GM21825 (cell line): ENCODE results near the gene ZNF473.

ENCODE experiments used
- ATAC-seq: cut with Tn5 transposase; IDR thresholded peaks from one replicate; pipeline ENCODE4 v1.9.1; 2021; ENCODE audit warnings: mild to moderate bottlenecking, moderate library complexity; ENCODE audit not compliant: unreplicated experiment

Gene ZNF473

GRCh38 chr19:50003254-50003788, 22.5 kb upstream of the ZNF473 start:
- ATAC-seq = no peak

GRCh38 chr19:50003810-50004419, 21.9 kb upstream of the ZNF473 start:
- ATAC-seq = no peak

GRCh38 chr19:50005428-50005827, 20.4 kb upstream of the ZNF473 start:
- no peak for ATAC-seq

GRCh38 chr19:50007170-50007569, 18.6 kb upstream of the ZNF473 start:
- no peak for ATAC-seq

- ATAC-seq = no peak
These were observed 17.9 kb upstream of the ZNF473 start for GRCh38 chr19:50007947-50008346.

GRCh38 chr19:50008532-50008931, 17.3 kb upstream of the ZNF473 start:
- no peak for ATAC-seq

- ATAC-seq = no peak
These were observed 9.5 kb upstream of the ZNF473 start for GRCh38 chr19:50016225-50016807.

- no peak for ATAC-seq
These were observed 5.3 kb upstream of the ZNF473 start for GRCh38 chr19:50020481-50020880.

- ATAC-seq = no peak
These were observed 3.0 kb upstream of the ZNF473 start for GRCh38 chr19:50022823-50023222.

- no peak for ATAC-seq
These were observed 1.1 kb upstream of the ZNF473 start for GRCh38 chr19:50024719-50025021.

- peak; percentile 72 for ATAC-seq
These were observed 597 bp upstream of the ZNF473 start, which contains the start of gene VRK3 for GRCh38 chr19:50025022-50025793. Gene VRK3 (minus strand): TSS chr19:50025372. CDS start chr19:50016162, 9,210 bp downstream.

- no peak for ATAC-seq
These were observed 723 bp downstream of the ZNF473 start for GRCh38 chr19:50026550-50026906.

- ATAC-seq = no peak
These were observed 4.4 kb downstream of the ZNF473 start for GRCh38 chr19:50030225-50030624.

GRCh38 chr19:50030937-50031336, 5.1 kb downstream of the ZNF473 start:
- no peak for ATAC-seq

- ATAC-seq = no peak
These were observed 11.1 kb downstream of the ZNF473 start for GRCh38 chr19:50036908-50037307.

- no peak for ATAC-seq
These were observed 14.2 kb downstream of the ZNF473 start for GRCh38 chr19:50039968-50040367.

GRCh38 chr19:50040967-50041366, 15.2 kb downstream of the ZNF473 start:
- no peak for ATAC-seq

GRCh38 chr19:50042363-50043024, 16.7 kb downstream of the ZNF473 start:
- no peak for ATAC-seq

GRCh38 chr19:50043967-50044366, 18.2 kb downstream of the ZNF473 start:
- ATAC-seq = no peak

- no peak for ATAC-seq
These were observed 19.1 kb downstream of the ZNF473 start for GRCh38 chr19:50044922-50045321.

- no peak for ATAC-seq
These were observed 21.1 kb downstream of the ZNF473 start for GRCh38 chr19:50046649-50047503.
